Medulla oblongata (tissue), 1 donor: ENCODE data around the gene PHKA2.

Experiments used
- DNase-seq: peaks from one replicate; pipeline ENCODE4 v3.0.0-alpha.2; 2015; ENCODE audit errors: extremely low spot score

Gene PHKA2

GRCh38 chrX:18973527-18974192 is 10.3 kb downstream of the PHKA2 start:
- DNase-seq = peak; percentile 40

- no peak for DNase-seq
Measured at GRCh38 chrX:18971506-18971905, 12.4 kb downstream of the PHKA2 start.

DNA sequence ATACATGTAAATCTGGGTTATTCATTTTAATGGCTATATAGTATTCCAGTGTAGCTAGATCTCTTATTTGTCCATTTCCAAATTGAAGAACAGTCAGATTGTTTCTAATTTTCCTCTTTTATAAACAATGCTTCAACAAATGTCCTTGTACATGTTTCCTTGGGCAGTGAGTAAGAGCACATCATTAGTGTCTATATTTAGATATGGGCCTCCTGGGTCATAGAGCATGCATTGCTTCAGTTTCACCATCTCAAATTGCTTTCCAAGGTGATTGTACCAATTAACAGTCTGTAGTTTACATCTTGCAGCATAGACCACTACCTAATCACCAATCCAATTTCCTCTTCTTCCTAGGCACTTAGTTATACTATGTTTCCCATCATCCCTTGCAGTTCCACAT is 13.4 kb downstream of the PHKA2 start:
- no peak for DNase-seq

DNA sequence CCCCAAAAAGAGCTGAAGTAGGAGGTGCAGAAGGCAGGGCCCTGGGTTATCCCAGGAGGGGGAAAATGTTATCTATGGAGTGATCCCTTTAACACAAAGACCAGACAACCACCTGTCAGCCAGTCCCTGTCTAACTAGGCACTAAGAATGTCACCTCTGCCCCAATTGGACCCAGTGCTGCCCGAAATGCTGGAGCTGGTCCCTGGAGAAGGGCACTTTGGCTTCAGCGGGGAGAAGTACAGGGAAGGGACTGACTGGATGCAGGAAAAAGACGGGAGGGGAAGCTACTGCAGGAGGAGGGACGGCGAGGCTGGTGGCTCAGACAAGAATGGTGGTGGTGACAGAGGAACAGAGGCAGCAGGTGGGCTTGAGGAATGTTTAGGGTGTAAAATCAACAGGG is 17.3 kb downstream of the PHKA2 start:
- peak; percentile 2 for DNase-seq

- DNase-seq = no peak
Measured at GRCh38 chrX:18964901-18965300, 19.0 kb downstream of the PHKA2 start.

- DNase-seq = no peak
Measured at GRCh38 chrX:18964026-18964425, 19.9 kb downstream of the PHKA2 start.

- DNase-seq = no peak
Measured at GRCh38 chrX:18962329-18962728, 21.6 kb downstream of the PHKA2 start.

DNA sequence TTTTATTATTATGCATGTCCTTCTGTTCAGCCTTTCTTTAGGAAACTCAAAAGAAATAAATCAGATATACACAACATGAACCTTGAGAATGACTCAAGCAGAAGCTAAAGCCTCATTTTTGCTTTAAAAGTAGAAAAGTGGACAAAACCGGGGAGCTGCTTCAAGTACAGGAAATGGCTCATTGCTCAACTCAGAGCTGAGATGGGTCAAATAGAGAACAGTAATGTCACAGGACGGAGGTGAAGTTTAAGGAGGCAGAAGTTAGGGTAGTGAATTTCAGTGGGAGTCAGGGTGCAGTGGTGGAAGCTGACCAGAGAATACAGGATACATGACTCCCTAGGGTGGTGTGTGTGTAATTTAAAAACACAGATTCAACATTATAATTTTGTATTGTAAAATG is 22.2 kb downstream of the PHKA2 start:
- no peak for DNase-seq

DNA sequence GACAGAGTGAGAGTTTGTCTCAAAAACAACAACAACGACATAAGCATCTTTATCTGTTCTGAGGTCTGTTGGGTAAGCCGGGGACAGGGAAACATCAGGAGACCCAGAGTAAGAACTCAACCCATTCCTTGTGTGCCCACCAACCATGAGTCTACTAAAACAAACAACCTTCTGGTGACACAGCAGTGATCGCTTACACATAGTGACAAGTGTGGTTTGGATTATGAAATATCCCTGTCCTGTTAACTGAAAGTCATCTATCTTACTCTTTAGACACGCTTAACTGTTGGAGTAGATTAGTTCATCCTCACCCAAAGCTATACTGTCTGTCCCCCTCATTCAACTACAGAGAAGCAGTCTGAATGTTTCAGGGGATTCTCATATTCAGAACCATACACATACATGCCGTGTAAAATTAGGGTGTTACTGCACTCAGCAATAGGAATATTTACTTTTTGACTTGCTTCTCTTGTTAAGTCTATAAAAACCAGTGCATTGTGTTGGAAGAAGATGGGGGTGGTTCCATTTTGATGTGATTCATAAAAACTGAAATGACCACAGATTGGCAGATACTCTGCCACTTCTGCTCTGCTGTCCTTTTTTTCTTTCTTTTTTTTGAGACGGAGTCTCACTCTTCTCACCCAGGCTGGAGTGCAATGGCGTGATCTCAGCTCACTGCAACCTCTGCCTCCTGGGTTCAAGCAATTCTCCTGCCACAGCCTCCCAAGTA is 27.4 kb downstream of the PHKA2 start:
- no peak for DNase-seq

- no peak for DNase-seq
Measured at GRCh38 chrX:18955676-18956075, 28.2 kb downstream of the PHKA2 start.

GRCh38 chrX:18951032-18951431 is 32.9 kb downstream of the PHKA2 start:
- no peak for DNase-seq

- no peak for DNase-seq
Measured at GRCh38 chrX:18949944-18950301, 34.0 kb downstream of the PHKA2 start.

GRCh38 chrX:18949291-18949943 is 34.5 kb downstream of the PHKA2 start:
- no peak for DNase-seq

DNA sequence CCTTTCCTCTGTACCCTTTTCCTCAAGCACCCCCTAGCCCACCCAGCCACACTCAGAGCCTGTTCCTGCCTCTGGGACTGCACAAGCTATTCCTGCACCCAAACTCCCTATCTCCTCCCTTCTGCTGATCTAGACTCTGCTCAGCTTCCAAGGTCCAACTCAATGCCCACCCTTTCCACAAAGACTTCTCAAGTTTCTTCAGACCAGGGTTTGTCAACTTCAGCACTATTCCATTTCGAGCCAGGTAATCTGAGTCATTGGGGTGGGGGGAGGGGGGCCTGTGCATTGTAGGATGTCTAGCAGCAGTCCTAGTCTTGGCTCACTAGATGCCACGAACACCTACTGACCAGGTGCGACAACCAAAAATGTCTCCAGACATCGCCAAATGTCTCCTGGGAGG is 37.3 kb downstream of the PHKA2 start:
- no peak for DNase-seq

DNA sequence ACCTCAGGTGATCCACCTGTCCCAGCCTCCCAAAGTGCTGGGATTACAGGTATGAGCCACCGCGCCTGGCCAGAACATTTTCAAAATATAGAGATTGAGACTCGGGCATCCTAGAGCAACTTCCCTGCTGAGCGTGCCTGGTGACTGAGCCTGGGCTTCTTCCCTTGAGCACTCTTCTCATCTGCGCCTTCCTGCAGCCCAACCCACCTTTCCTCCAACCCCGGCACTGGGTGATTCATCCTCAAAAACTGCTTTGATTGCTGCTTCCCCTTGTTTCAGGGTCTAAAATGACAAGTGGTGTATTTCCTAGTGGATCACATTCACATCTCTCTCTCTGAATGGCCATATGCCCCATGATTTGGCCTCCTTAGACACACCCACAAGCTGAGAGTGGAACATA is 37.8 kb downstream of the PHKA2 start:
- DNase-seq = no peak

GRCh38 chrX:18945483-18945882 is 38.4 kb downstream of the PHKA2 start:
- no peak for DNase-seq

- DNase-seq = no peak
Measured at GRCh38 chrX:18944482-18944881, 39.4 kb downstream of the PHKA2 start.

GRCh38 chrX:18941896-18942295 is 42.0 kb downstream of the PHKA2 start:
- DNase-seq = no peak

GRCh38 chrX:18938710-18939109 is 45.2 kb downstream of the PHKA2 start:
- no peak for DNase-seq

DNA sequence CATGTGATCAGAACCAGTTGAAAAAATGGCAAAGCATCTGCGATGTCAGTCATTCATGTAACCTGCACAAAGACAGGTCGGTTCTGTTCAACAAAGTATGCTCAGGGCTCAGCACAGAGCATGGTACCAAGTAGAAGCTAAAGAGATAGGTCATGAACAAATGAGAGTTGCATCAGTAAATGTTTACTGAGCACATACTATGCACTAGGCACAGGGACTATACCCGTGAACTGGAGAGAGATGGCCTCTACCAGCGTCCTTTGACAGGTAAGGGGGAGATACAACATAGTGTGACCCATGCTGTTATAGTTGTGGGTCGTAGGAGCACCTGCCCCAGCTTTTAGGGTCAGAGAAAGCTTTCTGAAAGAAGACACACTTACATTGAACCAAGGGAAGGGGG is 46.7 kb downstream of the PHKA2 start:
- DNase-seq = no peak

DNA sequence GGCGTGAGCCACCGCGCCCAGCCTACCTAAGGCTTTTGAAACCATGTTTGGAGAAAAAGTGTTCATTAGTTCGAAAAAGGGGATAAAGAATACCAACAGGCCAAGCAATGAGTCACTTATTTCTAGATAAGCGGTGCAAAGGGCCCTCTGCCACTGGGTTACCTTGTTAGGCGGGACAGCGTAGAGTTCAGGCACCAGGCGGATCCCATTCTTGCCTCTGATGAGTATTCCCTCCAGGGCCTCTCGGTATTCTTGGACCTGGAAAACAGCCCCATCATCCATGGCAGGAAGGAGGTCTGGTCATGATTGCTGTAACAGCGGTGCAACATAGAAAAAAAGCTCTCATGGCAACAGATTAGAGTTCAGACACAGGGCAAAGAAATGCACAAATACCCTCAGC is 48.0 kb downstream of the PHKA2 start:
- DNase-seq = no peak

- DNase-seq = no peak
Measured at GRCh38 chrX:18934708-18935107, 49.2 kb downstream of the PHKA2 start.

DNA sequence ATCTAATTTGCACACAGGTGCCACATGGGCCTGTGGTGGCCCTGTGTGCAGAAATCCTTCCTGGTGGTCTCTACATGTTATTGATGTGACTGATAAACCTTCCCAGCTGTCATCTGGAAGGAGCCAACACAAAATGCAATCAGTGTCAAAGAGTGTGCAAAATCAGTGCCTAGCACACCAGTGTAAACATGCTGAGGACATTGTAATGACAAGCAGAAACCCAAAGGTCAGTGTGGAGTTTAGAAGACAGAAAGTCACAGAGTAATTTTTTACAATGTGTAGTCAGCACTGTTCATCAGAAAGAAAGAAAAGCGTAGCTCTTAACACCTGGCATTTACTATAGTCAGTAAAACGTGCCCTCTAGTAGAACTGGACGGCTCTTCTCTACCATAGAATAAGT is 50.3 kb downstream of the PHKA2 start:
- DNase-seq = no peak
